ENCODE data around the gene LPIN2. TPM values are rescaled to one million over a fixed set of nuclear protein-coding genes. Genes with fewer than 3 reads are reported as not detected.

The LPIN2 gene
- total and polyA plus RNA-seq, 2 of the 13 experiments (the other 11 are each of a cell fraction or from before 2014, with no cell fraction given): 46.0 to 119 TPM

DNA sequence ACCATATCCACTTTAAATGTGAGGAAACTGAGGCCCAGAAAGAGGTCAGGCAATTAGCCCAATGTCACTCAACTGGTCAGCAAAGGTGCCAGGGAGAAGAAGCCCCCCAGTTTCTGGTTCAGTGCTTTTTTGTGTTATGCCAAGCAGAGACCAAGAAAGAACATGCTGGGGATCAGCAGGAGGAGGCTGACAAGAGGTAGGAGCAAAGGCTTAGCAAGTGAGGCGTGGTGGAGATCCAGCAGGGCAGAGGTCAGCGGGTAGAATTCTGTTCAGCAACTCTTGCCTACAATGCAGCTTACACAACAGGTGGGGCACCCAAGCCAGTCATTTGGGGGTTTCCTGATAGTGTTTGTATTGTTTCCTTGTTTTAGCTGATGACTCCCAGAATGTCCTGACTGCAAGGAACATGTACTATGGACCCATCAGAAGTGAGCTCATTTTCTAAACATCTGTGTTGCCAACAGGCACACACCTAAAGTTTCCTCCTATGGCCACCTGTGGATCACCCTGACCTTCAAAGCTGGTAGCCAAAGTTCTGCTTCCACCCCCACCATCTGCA, 28.2 kb downstream of the LPIN2 start (continued):
- TF ChIP-seq, protein P1, sequence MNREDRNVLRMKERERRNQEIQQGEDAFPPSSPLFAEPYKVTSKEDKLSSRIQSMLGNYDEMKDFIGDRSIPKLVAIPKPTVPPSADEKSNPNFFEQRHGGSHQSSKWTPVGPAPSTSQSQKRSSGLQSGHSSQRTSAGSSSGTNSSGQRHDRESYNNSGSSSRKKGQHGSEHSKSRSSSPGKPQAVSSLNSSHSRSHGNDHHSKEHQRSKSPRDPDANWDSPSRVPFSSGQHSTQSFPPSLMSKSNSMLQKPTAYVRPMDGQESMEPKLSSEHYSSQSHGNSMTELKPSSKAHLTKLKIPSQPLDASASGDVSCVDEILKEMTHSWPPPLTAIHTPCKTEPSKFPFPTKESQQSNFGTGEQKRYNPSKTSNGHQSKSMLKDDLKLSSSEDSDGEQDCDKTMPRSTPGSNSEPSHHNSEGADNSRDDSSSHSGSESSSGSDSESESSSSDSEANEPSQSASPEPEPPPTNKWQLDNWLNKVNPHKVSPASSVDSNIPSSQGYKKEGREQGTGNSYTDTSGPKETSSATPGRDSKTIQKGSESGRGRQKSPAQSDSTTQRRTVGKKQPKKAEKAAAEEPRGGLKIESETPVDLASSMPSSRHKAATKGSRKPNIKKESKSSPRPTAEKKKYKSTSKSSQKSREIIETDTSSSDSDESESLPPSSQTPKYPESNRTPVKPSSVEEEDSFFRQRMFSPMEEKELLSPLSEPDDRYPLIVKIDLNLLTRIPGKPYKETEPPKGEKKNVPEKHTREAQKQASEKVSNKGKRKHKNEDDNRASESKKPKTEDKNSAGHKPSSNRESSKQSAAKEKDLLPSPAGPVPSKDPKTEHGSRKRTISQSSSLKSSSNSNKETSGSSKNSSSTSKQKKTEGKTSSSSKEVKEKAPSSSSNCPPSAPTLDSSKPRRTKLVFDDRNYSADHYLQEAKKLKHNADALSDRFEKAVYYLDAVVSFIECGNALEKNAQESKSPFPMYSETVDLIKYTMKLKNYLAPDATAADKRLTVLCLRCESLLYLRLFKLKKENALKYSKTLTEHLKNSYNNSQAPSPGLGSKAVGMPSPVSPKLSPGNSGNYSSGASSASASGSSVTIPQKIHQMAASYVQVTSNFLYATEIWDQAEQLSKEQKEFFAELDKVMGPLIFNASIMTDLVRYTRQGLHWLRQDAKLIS (CRISPR knock-in tag; IDR thresholded peaks at IDR 0.05): 0 out of 2 replicates have a peak, but pooled peaks have one; percentile 41
- TF ChIP-seq CAMTA2 (CRISPR knock-in tag; IDR thresholded peaks at IDR 0.05; ENCODE audit: borderline replicate concordance): no peak
- TF ChIP-seq, protein P2, sequence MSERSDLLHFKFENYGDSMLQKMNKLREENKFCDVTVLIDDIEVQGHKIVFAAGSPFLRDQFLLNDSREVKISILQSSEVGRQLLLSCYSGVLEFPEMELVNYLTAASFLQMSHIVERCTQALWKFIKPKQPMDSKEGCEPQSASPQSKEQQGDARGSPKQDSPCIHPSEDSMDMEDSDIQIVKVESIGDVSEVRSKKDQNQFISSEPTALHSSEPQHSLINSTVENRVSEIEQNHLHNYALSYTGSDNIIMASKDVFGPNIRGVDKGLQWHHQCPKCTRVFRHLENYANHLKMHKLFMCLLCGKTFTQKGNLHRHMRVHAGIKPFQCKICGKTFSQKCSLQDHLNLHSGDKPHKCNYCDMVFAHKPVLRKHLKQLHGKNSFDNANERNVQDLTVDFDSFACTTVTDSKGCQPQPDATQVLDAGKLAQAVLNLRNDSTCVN (CRISPR knock-in tag; IDR thresholded peaks at IDR 0.05; ENCODE audit: borderline replicate concordance): 0 out of 2 replicates have a peak, but pooled peaks have one; percentile 36
- no peak for TF ChIP-seq ZNF703 (CRISPR knock-in tag; IDR thresholded peaks at IDR 0.05; ENCODE audit: borderline replicate concordance)
- peak; percentile 37; the same call in 1 of the 2 replicates for TF ChIP-seq REL (CRISPR knock-in tag; conservative IDR thresholded peaks at IDR 0.05)
- no peak for TF ChIP-seq WIZ (CRISPR knock-in tag; IDR thresholded peaks at IDR 0.05)
- TF ChIP-seq IRX3 (CRISPR knock-in tag; IDR thresholded peaks at IDR 0.05; ENCODE audit: borderline replicate concordance, low read depth): no peak
- peak; percentile 98 for TF ChIP-seq SOX5 (CRISPR knock-in tag; IDR thresholded peaks at IDR 0.05; ENCODE audit: borderline replicate concordance)
- TF ChIP-seq KAT2B (IDR thresholded peaks at IDR 0.05; ENCODE audit: borderline replicate concordance, low read depth, low read length): no peak
- TF ChIP-seq, protein P3, sequence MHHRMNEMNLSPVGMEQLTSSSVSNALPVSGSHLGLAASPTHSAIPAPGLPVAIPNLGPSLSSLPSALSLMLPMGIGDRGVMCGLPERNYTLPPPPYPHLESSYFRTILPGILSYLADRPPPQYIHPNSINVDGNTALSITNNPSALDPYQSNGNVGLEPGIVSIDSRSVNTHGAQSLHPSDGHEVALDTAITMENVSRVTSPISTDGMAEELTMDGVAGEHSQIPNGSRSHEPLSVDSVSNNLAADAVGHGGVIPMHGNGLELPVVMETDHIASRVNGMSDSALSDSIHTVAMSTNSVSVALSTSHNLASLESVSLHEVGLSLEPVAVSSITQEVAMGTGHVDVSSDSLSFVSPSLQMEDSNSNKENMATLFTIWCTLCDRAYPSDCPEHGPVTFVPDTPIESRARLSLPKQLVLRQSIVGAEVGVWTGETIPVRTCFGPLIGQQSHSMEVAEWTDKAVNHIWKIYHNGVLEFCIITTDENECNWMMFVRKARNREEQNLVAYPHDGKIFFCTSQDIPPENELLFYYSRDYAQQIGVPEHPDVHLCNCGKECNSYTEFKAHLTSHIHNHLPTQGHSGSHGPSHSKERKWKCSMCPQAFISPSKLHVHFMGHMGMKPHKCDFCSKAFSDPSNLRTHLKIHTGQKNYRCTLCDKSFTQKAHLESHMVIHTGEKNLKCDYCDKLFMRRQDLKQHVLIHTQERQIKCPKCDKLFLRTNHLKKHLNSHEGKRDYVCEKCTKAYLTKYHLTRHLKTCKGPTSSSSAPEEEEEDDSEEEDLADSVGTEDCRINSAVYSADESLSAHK (CRISPR knock-in tag; IDR thresholded peaks at IDR 0.05; ENCODE audit: borderline replicate concordance): no peak
- TF ChIP-seq ZC3H4 (CRISPR knock-in tag; IDR thresholded peaks at IDR 0.05; ENCODE audit: borderline replicate concordance): no peak
- TF ChIP-seq ZNF547 (CRISPR knock-in tag; IDR thresholded peaks at IDR 0.05): no peak
- no peak for TF ChIP-seq ZNF432 (CRISPR knock-in tag; IDR thresholded peaks at IDR 0.05; ENCODE audit: borderline replicate concordance)
- TF ChIP-seq, protein P4, sequence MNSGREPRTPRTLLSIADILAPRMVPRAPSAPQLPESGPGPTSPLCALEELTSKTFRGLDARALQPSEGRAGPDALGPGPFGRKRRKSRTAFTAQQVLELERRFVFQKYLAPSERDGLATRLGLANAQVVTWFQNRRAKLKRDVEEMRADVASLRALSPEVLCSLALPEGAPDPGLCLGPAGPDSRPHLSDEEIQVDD (CRISPR knock-in tag; IDR thresholded peaks at IDR 0.05; ENCODE audit: borderline replicate concordance): no peak
- TF ChIP-seq, protein P5, sequence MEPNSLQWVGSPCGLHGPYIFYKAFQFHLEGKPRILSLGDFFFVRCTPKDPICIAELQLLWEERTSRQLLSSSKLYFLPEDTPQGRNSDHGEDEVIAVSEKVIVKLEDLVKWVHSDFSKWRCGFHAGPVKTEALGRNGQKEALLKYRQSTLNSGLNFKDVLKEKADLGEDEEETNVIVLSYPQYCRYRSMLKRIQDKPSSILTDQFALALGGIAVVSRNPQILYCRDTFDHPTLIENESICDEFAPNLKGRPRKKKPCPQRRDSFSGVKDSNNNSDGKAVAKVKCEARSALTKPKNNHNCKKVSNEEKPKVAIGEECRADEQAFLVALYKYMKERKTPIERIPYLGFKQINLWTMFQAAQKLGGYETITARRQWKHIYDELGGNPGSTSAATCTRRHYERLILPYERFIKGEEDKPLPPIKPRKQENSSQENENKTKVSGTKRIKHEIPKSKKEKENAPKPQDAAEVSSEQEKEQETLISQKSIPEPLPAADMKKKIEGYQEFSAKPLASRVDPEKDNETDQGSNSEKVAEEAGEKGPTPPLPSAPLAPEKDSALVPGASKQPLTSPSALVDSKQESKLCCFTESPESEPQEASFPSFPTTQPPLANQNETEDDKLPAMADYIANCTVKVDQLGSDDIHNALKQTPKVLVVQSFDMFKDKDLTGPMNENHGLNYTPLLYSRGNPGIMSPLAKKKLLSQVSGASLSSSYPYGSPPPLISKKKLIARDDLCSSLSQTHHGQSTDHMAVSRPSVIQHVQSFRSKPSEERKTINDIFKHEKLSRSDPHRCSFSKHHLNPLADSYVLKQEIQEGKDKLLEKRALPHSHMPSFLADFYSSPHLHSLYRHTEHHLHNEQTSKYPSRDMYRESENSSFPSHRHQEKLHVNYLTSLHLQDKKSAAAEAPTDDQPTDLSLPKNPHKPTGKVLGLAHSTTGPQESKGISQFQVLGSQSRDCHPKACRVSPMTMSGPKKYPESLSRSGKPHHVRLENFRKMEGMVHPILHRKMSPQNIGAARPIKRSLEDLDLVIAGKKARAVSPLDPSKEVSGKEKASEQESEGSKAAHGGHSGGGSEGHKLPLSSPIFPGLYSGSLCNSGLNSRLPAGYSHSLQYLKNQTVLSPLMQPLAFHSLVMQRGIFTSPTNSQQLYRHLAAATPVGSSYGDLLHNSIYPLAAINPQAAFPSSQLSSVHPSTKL (CRISPR knock-in tag; IDR thresholded peaks at IDR 0.05): peak; percentile 98
- 0 out of 2 replicates have a peak, but pooled peaks have one; percentile 44 for TF ChIP-seq TCF7 (IDR thresholded peaks at IDR 0.05; ENCODE audit: low read depth)
- no peak; the same call in 1 of the 2 replicates for TF ChIP-seq ZNF552 (CRISPR knock-in tag; IDR thresholded peaks at IDR 0.05; ENCODE audit: borderline replicate concordance)

Measured in HepG2 (cell line).